NCI-H2196 treated with DMSO at 0.1 percent for 48 hours (cell line): ENCODE measurements around the gene OAT.
A peak's percentile ranks its signal among the peaks of the same experiment; 100 is the strongest.

Experiments used
- DNase-seq: peaks from one replicate; lab custom pipeline; 2025; ENCODE audit not compliant: unreplicated experiment; lab: John Stamatoyannopoulos, UW

Gene OAT

GRCh38 chr10:124403548-124403947 is 15.2 kb downstream of the OAT start:
- peak; percentile 12 for DNase-seq

- no peak for DNase-seq
Observed at GRCh38 chr10:124402273-124402672, 16.4 kb downstream of the OAT start.

DNA sequence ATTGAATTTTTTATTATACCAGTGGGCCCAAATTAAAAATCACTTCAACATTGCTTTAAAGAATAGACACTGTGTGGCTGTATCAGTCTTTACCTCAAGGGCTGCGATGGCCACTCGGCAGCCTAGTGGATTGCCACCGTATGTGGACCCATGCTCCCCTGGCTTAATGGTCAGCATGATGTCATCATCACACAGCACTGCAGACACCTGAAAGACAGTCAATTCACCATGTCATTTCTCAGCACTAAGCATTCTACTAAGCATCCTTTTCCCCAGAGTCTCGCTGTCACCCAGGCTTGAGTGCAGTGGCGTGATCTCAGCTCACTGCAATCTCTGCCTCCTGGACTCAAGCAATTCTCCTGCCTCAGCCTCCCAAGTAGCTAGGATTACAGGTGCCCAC is 17.1 kb downstream of the OAT start:
- DNase-seq = no peak

DNA sequence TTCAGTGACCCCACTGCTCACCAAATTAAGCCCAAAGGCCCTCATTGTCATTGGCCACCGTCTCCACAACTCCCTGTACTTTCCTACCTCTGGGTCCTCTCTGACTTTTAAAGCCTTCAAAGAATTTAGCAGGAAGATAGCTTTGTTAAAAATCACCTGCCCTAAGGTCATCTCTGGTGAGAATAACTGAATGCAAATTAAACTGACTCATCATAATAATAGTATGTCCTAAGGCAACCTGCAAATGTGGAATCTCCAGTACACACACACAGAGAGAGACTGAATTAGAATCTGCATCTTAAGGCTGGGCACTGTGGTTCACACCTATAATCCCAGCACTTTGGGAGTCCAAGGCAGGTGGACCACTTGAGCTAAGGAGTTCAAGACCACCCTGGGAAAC is 24.1 kb downstream of the OAT start:
- no peak for DNase-seq

DNA sequence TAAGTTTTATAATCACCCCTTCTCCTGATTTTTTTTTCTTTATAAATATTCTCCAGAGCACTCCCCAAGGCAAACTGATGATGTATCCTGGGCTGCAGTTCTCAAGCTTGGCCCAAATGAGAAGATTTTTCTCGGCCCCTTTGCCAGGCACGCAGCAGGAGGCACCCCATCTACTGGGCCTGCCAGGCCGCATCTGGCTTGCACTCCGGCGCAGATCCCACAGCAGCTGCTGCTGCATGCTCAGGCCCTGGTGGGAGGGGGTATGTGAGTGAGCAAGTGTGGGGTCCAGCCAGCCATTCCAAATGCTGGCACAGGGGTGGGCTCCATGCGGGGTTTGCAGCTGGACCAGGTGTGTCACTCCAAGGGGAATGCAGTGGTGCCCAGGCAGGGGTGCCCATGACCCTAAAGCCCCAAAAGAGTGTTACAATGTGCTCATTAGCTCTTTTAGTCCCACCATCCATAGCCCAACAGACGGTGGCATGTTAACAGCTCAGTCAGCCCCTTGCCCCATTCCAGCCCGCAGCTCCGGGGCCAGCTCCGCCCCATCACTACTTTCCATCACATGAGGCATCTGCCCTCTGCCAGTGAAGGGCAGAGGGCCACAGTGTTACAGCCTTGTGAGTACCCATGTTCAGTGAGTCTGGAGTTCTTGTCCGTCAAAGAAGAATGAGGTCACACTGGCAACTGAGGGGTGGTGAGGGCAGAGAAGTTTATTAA is 25.9 kb downstream of the OAT start:
- no peak for DNase-seq

GRCh38 chr10:124390471-124391187 is 28.1 kb downstream of the OAT start:
- no peak for DNase-seq

DNA sequence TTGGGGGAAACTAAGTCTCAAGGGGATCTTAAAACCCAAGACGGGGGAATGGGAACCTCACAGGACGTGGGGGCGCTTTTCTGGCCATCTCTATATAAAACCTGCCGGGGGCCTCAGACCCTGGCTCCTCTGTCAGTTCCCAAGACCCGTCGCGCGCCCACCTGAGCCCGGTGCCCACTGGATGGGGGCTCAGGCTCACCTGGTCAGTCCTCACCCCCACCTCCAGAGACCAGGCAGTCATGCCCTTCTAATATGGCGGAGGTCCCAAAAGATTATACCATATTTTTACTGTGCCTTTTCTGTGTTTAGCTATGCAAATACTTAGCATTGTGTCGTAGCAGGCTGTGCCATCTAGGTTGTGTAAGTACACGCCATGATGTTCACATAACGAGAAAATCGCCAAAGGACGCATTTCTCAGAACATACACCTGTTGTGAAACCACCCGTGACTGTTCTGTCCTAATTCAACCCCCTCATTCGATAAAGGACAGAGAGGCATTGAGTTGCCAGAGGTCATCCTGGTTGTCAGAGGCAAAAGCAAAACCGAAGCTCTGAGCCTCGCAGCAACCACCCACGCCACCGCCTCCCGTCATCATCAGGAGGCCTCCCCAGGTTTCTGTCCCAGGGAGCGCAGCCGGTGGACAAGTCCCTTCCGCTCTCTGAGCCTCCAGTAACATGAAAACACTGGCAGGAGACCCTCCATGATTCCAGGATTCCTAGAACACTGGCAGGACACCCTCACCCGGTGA is 28.9 kb downstream of the OAT start:
- no peak for DNase-seq

DNA sequence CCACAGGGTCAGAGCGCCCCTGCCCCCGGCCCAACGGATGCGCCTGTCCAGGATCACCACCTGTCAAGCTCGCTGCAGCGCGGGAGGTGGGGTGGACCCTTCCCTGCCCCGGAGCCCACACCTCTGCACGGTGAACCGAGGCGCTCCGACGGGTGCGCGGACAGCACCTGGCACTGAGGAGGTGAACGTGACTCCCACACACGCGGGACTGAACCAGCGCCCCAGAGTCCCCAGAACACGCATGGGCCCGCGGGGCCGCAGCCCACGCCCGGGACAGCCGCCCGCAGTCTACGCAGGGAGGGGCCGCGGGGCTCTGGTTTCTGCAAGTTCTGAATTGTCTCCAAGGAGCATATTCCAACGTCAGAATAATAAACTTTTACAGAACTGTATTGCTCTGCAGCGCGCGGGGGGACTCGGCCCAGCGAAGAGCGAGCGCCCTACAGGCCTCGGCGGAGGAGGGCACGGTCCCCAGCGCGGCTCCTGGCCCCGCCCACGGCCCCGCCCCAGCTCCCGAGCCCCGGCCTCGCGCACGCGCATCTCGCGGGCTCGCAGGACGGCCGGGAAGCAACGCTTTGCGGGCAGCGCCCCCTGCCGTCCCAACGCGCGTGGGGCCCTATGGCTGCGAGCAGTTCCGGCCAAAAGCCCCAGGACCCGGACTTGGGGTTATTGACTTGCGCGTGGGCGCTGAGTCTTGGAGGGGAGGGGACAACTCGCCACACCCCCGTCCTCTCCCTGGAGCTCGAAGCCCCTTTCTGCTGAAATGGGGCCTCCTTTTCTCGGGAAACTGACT is 29.7 kb downstream of the OAT start:
- DNase-seq = peak; percentile 27

GRCh38 chr10:124388476-124388822 is 30.3 kb downstream of the OAT start:
- no peak for DNase-seq

DNA sequence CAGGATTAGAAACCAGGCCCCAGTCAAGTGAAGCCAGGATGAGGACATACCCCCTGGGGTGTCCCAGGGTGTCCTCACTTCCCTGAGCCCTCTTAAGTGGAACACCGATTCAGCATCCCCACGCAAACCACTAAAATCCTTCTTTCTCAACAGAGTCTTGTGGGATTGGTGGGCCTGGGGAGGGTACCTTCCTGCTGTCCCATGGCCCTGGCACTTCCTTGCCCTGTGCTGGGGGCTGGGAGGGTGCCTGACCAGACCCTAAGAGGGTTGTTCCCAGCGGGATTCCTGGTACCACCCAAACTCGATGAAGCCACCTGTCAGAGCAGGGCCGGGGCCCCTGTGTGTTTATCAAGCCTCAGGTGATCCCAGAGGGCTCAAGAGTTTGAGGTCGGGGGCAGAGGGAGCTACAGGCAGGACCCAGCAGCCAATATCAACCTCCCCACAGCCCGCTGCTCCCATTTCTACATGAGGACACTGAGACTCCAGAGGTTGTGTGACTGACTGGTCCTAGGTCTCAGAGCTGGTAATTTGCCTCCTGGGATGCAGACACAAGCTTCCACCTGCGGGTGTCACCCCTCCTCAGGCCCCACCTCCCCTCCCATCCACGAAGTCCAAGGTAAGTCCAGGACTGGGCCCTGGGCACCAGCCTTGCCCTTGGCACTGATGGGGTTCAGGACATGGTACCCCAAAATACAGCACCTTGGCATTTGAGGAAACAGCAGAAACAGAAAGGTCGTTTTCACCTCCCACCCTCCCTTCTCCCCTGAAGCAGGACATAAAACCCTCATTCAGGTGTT is 31.4 kb downstream of the OAT start:
- no peak for DNase-seq

DNA sequence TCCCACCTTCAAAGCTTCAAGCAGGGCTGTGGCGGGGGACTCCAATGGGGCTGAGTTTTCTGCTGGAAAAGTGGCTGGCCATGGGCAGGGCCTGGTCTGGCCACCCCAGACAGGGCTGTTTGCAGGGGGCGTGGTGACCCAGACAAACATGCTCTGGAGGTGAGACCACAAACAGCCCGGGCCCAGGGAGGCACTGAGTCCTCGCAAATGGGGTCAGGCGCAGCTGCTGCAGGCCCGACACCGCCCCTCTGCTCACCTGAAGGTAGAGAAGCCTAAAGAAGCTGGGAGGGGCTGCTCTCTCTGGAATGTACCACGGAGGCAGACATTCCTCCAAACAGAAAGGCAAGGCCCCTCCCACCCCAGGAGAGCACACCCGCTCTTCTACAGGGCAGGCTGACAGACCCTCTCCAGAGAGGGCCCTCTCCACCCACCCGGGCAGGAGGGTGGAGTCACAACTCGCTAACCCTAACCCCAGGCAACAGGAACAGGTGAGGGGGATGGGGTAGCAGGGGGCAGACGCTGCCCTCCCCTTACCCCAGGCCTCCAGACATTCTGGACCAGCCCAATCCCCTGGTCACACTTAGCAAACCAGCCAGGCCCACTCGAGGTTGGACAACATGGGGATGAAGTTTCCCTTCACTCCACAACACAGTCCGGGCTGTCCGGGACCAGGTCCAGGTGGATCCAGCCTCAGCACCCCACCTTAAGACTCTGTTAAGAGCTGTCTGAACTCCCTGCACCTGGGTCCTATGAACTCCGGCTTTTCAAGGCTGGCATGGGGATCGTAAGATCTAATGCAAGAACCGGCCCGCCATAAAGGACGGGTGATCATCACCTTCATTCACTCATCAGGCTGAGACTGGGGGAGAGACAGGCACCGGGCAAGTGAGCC is 32.3 kb downstream of the OAT start:
- DNase-seq = no peak

- DNase-seq = no peak
Observed at GRCh38 chr10:124385627-124386185, 33.0 kb downstream of the OAT start.

DNA sequence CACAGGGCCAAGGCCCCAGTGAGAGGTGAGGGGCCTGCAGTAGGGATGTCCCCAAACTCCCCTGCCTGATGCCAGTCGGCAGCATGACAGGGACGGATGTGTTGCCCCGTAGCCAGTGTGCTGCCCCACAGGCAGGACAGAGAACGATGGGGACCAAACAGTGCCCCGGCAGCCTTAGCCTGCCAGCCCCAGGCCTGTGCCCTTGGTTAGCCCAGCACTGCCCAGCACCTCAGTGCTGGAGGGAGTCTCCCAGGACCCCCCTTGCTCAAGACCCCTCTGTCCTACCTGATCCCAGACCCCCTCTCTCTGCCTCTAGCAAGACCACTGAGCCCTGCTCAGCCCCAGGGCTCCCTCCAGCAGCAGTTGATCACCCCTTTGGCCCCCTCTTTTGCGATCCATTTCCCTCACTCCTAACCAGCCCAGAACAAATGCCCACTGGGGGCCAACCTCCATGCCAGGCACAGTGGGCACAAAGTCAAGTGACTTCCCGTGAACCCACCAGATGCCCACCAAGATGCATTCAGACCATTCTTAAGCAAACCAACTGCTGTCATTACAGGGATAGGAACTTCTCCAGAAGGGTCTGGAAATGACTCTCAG is 34.0 kb downstream of the OAT start:
- no peak for DNase-seq

DNA sequence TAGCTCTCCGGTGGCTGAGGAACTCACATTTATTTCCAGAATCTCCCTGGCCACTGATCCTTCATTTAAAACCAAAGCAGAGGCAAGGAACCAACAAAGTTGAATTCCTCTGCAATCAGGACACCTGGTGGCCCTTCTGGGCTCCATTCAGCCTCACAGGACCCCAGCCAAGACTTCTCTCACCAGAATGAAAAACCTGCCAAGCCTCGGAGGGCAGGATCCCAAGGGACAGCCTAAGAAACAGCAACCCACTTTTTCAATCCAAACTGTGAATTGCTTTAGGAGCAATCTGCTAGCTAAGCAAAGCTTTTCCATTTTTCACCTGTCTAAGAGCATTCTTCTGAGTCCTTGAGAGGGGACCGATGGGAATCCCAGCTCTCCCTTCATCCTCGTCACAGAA is 34.6 kb downstream of the OAT start:
- DNase-seq = no peak

- DNase-seq = no peak
Observed at GRCh38 chr10:124383496-124383895, 35.2 kb downstream of the OAT start.

- no peak for DNase-seq
Observed at GRCh38 chr10:124381011-124381611, 37.6 kb downstream of the OAT start.

DNA sequence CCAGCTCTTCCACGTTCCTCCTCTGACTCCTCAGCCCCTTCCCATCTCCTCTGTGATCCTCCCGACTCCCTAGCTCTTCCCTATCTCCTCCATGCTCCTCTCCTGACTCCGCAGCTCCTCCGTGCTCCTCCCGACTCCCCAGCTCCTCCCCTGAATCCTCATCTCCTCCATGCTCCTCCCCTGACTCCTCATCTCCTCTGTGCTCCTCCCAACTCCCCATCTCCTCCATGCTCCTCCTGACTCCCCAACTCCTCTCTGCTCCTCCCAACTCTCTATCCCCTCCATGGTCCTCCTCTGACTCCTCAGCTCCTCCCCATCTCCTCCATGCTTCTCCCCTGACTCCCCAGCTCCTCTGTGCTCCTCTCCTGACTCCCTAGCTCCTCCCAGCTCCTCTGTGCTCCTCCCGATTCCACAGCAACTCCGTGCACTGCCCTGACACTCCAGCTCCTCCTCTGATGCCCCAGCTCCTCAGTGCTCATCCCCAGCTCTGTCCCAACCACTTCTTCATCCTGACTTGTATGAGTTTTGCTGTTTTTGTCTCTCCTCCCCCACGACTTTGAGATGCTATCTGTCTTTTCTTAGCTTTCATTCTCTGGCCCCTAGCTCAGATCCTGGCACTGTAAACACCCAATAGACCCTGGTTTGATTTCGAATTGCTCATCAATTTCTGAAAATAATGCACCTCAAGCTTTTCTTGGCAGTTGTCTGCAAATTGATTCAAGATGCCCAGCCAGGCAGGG is 38.3 kb downstream of the OAT start:
- no peak for DNase-seq
